22Rv1 (cell line): ENCODE measurements around the gene LIMS1.

ENCODE experiments used
- CTCF ChIP-seq: fragments of 450-650 bp; IDR thresholded peaks from 2 replicates; pipeline ENCODE4 v1.5.1; 2017; ENCODE audit warnings: mild to moderate bottlenecking
- ZFX ChIP-seq: fragments of 450-650 bp; IDR thresholded peaks from 2 replicates; pipeline ENCODE4 v1.6.1; 2017; ENCODE audit warnings: antibody characterized with exemption, borderline replicate concordance

GRCh38 chr2:108565778-108566375 is 31.6 kb downstream of the LIMS1 start:
- no peak for TF ChIP-seq CTCF
- no peak for TF ChIP-seq ZFX
